NCI-H446 treated with DMSO at 0.1 percent for 48 hours (cell line): ENCODE measurements around the gene SYNPO.

Experiments used
- DNase-seq: peaks from one replicate; lab custom pipeline; 2025; lab: John Stamatoyannopoulos, UW

SYNPO gene

DNA sequence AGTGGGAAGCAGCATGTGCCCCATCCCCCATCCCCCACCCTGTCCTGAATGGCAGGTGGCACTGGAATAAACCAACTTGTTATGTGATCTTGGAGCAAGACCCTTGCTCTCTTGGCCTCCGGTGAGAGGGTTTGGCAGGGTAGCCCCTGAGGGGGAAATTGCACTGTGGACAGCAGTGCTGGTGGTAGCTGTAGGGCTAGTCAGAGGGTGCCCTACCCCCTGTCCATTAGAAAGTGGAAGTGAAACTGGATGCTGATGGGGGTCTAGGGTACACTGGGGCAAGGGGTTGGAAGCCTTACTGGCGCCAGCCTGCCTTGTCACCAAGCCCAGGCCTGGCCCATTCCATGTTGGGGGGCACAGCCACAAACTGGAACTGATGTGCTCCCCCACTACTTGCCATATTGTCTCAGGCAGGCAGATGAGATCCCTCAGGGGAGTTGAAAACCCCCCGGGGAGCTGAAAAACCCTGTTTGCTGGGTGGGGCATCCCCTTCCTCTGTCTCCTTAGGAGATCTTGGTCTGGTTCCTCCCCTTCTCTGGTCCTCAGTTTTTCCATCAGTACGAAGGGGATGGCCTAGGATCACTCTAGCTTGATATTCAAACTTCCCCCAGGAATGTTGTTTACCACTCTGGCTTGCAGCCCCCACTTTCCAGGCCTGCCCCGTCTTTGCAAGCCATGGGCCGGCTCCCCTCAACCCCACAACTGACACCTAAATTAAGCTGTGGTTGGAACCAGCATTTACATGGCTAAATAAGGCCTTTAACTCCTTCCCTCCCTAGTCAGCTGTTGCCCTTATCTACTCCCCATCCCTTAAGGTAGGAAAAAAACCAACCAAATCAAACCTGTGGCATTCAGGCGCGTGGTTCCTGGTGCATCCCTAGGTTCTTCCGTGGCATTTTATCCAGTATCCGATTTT, 14.4 kb upstream of the SYNPO start:
- no peak for DNase-seq

DNA sequence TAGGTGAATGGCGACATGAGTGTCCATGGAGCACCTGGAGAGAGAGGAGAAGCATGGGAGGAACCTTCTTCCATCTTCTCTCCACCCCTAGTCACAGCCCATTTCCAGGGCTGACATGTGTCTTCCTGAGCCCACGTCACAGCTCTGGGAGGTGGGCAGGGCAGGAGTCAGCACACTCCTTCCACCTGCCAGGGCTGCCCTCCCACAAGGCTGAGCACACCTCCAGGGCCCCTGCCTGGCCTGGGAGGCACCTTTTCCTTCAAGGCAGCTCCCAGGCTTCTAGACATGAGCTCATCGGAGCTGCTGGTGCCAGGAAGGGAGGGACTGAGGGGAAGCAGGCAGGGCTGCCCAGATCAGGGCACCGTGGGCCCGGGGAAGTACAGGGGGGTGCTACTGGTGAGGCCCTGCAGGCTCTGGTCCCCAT, 13.6 kb upstream of the SYNPO start:
- no peak for DNase-seq

DNA sequence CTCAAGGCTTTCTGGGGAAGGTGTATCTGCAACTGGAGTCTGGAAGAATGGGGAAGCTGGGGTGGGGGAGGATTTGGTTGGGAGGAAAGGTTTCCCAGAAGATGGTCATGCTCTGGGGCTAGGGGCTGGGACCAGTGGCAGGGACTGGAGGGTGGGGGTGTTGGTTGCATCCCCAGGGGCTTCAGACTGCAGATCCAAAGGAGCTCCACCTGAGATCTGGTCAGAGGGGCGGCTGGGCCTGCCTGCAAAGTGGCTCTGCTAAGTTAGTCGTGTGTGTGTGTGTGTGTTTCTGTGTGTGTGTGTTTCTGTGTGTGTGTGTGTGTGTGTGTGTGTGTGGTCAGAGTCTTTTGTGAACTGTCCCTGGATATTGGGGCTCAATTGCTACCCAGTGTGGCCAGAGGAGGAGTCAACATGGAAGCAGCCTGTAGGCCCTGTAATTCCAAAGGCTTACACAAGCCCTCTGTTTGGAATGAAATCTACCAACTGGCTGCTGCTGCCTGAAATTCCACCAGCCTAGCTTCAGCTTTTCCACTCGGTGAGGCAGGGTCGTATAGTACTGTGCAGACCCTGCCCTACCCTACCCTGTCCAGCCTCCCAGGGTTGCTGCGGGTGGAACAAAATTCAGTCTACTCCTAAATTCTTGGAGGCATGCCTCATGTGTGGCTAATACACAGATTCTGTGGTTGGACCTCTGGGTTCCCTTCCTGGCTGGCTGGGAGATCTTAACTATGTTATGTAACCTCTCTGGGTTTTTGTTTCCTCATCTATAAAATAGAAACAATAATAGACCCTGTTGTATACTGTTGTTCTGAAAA, 12.5 kb upstream of the SYNPO start:
- DNase-seq = no peak

DNA sequence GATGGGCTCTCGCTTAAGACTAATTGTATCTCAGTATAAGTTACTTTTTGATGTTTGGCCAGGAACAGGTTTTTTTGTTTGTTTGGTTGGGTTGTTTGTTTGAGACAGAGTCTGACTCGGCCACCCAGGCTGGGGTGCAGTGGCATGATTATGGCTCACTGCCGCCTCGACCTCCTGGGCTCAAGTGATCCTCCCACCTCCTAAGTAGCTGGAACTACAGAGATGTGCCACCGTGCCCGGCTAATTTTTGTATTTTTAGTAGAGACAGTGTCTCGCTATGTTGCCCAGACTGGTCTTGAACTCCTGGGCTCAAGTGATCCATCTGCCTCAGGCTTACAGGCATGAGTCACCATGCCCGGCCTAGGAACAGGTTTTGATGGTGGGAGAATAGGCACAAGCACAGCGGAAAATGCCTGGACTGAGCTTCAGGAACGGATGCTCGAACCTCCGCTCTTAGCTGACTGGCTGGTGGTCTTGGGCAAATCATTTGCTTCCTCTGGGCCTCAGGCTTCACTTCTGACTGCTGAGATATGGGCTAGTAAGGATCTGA, 11.4 kb upstream of the SYNPO start:
- DNase-seq = no peak

DNA sequence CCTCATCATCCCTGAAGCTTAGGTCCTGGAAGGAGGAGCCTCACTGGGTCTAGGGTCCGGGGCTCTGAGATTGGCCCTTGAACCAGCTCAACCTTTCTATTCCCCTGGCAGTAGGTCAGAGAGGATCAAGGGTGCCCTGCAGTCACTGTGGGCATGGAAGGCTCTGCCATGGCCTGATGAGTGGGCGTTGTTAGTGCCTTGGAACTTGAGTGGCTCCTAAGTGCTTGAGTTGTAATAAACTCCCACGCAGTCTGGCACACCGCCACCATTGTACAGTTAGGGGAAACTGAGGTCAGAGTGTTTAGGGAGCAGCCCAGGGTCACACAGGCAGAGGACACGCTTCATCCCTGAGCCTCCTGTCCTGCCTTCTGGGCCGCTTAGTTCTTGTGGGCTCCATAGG, 10.4 kb upstream of the SYNPO start:
- no peak for DNase-seq

DNA sequence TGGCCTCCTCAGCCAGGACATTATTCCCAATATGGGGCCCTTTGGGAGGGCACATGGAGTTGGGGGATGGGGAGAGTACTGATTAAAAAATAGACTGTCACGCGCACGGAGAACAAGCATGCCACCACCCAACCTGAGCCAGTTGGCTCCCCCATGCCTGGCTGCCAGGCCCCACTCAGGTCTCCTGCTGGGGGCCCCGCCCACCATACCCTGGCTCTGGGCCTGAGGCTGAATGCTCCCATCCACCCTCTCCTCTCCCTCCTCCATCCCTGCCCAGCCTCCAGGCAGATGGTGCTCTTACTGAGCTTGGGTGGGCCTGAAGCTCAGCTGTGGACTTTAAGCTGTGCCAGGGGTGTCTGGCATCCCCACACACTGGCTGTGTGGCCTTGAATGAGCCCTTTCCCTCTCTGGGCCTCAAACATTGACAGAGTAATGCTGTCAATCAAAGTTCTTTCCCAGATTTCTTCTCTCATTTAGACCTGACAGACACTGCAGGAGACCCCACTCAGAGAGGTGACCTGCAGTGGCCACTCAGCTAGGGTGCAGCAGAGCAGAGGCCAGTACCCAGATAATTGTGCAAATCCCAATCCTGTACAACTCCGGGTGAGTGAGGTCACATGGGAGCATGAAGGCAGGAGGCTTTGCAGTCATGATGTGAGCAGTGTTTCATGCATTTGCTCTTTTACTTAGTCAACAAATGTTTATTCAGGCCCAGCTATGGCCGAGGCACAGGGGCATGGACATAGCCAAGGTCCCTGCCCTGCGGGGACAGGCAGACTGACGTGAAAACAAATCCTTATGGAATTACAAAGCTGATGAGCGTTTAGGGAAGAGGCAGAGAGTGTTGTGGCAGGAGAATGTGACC, 9.8 kb upstream of the SYNPO start:
- DNase-seq = no peak

DNA sequence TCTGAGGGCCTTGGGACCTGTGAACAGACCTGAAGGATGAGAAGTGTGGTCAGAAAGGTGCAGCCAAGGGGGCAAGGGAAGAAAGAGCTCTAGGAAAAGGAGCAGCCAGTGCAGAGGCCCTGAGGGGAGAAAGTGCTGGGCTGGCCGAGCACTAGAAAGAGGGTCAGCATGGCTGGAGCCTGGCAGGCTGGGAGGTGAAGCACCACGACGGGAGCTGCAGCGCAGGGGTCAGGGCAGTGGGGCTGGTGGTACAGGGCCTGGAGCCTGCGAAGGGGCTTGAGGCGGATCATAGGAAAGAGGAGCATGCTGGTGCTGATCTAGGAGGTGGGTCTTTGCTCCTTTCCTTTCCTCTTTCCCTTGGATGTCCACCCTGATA, 9.1 kb upstream of the SYNPO start:
- no peak for DNase-seq

DNA sequence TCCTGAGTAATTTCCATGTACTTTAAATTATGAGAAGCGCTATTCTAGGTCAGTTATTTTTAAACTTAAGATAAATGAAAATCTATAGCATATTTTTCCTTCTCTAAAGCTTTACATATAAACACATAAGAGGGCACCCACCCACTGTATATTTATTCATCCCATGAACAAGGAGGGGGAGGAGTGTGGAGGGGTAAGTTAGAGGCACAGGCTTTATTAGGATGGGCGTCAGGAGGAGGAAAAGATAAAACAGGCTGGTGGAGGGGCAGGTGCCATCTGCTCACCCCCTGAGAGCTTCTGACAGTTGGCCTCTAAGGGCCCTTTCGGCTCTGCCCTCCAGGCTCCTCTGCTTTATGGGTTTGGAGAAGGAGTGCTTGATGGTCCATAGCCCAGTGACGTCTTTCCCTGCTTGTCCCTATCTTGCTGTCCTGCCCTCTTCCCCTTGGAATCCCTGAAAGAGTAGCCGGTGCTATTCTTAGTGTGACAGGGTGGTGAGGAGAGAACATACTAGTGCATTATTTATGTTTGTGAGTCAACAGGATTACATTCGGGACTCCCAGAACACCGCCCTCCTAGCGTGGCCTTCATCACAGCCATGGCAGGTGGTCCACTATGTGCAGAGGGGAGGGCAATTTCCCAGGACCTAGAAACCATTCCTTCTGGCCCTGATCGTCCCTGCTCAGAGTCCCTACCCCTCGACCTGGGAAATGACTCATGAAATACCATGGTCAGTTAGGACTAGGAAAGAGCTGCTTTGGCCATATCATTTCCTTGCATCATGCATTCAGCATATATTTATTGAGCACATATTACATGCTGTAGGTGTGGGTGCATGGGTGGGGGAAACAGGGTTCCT, 7.9 kb upstream of the SYNPO start:
- no peak for DNase-seq

DNA sequence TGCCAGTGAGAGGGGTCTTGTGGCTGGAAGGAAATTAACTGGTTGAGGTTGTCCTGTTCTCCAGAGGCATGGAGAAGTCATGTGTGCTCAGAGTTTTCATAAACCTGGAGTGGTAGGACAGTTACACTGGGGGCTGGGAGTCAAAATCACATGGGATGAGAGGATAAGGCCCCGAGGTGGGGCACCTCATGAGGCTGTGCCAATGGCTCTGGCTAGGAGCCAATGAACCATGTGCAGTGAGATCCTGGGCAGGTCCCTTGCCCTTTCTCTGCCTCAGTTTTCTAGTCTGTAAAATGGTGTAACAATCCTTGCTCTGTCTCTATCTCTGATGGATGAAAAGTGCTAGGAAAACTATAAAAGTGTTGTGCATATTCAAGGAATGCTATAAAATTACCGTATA, 7.0 kb upstream of the SYNPO start:
- no peak for DNase-seq

DNA sequence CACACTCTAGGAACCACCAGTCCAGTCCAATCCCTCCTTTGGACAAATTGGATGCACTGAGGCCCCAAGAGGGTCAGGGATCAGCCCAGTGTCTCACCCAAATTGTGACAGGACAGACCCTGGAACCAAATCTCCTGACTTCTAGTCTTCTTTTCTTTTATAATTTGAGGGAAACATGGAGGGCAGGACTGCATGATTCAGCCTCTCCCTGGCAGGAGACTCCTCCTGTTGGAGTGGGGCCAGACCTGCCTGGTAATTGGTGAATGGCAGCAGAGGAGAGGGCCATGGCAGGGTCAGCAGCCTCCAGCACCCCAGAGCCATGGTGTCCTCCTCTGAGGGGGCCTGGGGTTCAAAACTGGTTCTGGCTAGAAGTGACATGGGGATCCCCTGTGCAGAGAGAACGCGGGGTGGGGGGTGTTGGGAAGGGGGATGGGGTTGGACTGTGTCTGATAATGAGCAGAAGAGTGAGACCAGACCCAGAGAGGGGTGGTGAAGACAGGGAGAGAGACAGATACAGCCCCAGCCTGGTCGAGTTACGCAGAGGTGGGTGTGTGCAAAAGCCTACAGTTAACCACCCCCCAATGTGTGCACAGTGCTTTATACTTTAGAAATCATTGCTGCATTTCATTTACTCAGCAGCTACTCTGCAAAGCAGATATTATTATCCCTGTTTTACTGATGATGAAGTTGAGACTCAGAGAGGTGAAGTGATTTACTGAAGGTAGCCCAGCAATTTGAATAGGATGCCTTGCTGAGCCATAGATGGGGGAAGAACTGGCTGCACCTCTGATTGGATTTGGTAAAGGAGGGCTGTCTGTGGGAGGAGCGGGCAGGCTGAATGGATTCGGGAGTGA, 3.8 kb upstream of the SYNPO start:
- peak; percentile 24 for DNase-seq

DNA sequence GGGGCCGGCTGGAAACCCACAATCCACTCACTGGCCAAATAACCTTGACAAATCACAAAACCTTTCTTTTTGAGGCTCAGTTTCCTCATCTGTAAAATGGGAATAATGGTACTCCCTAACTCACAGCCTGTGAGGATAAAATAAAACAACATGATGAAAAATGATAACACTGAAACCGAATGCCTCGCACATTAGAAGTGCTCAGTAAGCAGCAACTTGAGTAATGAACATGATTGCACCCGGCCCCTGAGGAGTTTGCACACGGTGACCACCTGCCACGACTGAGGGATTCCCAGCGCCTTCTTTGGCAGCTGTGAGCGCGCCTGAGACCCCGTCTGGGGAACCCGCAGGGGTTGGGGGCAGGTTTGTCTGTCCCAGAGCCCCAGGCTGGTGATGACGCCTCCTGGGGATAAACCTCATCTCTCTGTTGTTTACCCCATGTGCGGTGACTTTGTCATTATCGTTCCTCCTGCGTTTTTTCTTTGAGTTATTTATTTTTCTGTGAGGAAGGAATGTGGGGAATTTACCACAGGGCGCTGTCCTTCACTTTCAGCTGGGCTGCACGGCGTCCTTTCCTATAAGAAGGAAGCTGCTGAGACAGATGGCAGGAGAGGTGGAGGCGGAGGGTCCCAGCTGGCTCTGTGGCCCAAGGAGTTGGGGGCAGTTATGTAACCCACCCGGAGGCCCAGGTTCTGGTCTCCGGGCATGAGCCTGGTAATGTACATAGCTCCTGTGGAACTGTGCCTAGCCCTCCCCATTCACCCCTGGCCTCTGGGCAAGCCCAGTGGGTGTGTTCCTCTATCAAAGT, 3.0 kb upstream of the SYNPO start:
- DNase-seq = no peak

DNA sequence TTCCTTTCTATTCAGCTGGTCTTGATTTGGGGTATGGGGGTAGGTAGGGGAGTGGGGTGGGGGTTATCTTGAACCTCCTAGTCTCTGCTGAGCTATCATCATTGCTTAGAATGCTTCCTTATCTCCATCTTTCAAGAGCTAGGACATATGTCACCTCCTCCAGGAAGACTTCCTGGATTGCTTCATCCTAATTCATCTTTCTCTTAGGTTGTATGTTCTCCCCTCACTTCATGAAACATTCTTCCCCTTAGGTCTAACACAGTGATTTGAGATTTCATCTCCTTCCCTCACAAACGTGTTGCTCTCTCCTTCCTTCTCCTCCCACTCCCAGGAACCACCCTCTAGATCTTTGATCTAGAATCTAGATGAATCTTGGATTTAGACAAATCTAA, 2.4 kb upstream of the SYNPO start:
- DNase-seq = no peak

DNA sequence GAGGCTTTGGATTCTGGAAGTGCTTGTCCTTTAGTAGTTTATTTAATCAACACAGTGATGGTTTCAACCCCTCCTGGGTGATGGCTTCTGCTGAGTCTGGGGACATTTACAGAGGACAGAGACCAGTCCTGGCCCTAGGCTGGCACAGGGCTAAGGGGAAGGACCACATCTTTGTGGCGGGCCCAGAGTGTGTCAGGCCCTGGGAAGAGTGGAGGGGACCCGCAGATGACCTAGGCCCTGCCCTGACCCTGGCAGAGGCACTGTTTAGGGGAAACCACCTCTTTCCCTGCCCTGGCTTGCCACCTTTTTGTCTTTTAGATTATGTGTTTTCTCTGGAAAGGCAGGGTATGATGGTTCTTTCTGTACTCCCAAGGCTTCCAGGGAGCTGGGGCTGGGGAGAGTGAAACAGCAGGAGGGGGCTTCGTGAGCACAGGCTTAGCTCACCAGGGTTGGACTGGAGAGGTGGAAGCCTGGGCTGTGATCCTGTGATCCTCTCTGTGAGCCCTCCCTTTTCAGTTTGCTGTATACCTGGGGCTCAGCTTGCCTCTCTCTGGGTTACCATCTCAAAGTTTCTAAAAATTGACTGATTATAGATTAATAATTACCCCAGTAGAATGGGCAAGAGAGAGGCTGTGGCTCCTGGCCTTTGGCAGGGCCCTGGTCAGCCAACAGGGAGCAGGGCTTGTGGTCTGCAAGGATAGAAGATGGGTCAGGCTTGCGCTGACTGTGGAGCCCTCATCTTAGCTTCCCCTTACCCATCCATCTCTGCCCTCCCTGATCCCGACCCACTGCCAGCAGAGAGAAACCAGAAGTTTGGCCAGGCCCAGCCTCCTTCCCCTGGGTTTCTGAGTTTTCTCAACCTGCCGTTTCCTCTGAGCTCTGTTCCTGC, 1.7 kb upstream of the SYNPO start:
- no peak for DNase-seq

DNA sequence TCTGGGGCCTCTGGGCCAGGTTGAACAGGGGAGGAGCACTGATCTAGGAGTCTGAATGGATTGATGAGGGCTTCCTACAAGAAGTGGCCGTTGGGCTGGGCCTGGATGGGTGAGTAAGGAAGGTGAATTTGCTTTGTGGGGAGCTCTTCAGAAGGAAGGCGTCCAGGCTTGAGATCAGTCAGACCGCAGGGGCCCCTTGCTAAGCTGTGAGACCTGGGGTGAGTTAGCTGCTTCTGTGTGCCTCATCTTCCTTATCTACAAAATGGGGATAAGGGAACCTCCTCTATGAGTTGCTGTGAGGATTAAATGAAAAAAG, 1.1 kb upstream of the SYNPO start:
- no peak for DNase-seq

DNA sequence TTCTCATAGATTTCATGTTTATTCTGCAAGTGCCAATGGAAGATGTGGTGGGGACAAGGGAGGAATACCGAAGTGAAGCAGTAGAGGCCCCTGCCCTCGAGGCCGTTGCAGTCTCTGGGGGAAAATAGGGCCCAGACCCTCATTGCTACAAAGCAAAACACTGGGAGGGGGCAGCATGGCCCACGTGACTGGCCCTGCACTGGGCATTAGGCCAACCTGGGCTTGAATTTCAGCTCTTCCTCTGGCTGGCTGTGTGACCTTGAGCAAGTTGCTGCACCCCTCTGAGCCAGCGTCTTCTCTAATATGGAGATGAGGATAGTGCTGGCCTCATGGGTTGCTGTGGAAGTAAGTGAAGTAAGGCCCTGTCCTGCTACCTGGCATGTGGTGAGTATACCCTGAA, 709 bp upstream of the SYNPO start:
- DNase-seq = no peak

DNA sequence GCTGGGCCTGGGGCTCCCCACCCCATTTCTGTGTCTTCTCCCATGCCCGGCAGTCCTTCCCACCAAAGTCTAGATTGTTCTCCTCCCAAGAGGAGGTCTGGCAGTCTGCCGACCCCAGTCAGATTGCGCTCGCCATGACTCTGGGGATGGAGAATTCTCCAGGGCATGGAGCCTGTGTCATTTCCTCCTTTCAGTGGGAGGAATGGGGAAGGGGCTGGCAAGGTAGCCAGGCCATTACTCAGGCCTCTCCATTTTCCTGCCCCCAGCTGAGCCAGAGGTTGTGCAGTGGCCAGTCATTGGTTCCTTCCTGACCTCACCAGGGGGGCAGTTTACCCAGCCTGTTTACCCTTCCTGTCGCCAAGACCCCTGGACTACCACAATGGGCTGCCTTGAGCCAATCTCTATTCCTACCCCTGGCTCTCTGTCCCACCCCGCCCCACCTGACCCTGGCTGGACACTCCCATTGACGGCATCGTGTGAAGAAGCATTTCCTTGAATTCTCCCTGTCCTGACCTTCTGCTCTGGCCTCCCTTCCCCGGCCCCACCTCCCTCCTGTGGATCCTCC, 628 bp downstream of the SYNPO start:
- DNase-seq = no peak

DNA sequence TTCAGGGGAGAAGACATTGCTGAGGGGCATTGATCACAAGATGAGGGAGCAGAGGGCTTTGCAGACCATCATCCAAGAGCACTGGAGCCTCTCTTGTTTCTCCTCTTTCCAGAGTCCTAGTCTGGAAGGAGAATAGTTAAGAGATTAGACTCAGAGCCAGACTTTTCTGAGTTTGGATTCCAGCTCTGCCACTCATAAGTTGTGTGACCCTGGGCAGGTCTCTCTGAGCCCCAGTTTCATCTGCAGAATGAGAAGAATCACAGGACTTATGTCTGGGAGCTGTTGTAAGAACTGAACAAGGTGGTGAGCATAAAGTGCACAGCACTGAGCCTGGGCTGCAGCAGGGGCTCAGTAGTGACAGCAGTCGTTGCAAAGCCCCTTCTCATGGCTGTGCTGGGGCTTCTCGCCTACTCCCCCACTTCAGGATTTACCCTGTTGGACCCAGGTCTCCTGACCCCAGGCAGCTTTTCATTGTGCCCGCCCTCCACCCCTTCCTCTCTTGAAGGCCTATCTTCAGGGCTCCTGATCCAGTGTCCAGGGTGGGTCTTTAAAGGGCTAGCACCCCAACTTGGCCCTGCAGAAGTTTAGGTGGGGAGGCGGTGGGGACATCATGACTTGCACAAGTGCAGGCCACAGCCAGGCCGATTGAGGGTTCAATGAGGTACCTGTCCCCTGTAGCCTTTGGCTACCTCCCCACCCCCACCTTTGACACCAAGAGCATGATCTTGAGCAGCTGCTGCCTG, 1.5 kb downstream of the SYNPO start:
- no peak for DNase-seq
